ENCODE measurements around the gene C19orf67.

DNA sequence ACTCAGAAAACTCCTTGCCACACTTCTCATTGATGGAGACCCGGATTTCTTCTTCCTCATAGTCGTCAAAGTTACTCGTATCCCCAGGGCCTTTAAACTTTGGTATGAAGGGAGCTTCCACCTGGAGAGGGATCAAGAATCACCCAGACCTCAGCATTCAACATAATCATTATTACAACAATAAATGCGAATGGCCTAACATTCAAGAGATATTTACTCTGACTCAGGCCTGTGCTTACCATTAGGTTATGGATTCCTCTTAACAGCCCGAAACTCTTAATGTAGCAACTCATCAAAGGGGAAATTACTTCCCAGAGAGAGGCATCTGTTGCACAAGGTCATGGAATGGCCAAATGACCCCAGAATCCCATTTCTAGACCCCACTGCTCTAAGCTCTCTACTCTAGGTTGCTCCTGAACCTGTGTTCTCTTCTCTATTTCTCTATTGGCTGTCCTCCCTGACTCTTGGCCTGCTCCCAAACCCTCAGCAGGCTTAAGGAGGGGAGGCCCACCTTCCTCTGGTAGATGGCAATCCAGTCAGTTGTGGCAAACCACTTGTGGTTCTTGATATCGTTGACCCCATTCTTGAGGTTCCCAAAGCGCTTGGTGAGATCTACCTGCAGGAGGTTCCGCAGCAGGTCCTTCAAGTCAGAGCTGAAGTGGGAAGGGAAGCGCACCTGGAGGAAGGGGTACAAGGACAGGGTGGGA lies 7.7 kb upstream of the C19orf67 start:
- TF ChIP-seq, protein P1, sequence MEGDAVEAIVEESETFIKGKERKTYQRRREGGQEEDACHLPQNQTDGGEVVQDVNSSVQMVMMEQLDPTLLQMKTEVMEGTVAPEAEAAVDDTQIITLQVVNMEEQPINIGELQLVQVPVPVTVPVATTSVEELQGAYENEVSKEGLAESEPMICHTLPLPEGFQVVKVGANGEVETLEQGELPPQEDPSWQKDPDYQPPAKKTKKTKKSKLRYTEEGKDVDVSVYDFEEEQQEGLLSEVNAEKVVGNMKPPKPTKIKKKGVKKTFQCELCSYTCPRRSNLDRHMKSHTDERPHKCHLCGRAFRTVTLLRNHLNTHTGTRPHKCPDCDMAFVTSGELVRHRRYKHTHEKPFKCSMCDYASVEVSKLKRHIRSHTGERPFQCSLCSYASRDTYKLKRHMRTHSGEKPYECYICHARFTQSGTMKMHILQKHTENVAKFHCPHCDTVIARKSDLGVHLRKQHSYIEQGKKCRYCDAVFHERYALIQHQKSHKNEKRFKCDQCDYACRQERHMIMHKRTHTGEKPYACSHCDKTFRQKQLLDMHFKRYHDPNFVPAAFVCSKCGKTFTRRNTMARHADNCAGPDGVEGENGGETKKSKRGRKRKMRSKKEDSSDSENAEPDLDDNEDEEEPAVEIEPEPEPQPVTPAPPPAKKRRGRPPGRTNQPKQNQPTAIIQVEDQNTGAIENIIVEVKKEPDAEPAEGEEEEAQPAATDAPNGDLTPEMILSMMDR (IDR thresholded peaks at IDR 0.05) = no peak
- TF ChIP-seq EZH2 (IDR thresholded peaks at IDR 0.05; ENCODE audit: borderline replicate concordance, insufficient read depth, low read depth, low read length, poor library complexity, severe bottlenecking) = no peak

Measured in B cell (primary cell).